Esophagus muscularis mucosa (tissue), 4 donors: ENCODE results near the gene STT3B. TPM values are rescaled to one million over a fixed set of nuclear protein-coding genes. Genes with fewer than 3 reads are reported as not detected.

Source experiments
- DNase-seq: peaks from one replicate; pipeline ENCODE4 v3.0.0-alpha.2; 2017; ENCODE audit errors: extremely low spot score
- H3K27ac ChIP-seq, 4 donors: fragments of 200-600 bp; sonication (generic); replicated peaks in 1 of 4; 1 replicate in 3 of 4; 2 replicates in 1 of 4; pipeline ENCODE4 v1.5.1; 2016 to 2019; ENCODE audit warnings: mild to moderate bottlenecking in 1 of 4
- H3K27me3 ChIP-seq, 4 donors: fragments of 200-600 bp; sonication (generic); one replicate each; pipeline versions ENCODE4 v1.5.1 to v1.6.0; 2016 to 2019
- H3K36me3 ChIP-seq, 4 donors: fragments of 200-600 bp; sonication (generic); one replicate each; pipeline ENCODE4 v1.5.1; 2016 to 2019
- H3K4me1 ChIP-seq, 4 donors: fragments of 200-600 bp; sonication (generic); one replicate each; pipeline ENCODE4 v1.5.1; 2016 to 2019
- H3K4me3 ChIP-seq, 4 donors: fragments of 200-600 bp; sonication (generic); 1 replicate in 2 of 4; 2 replicates in 2 of 4; pipeline ENCODE4 v1.5.1; 2016 to 2019; ENCODE audit warnings: mild to moderate bottlenecking in 4 of 4, moderate library complexity in 1 of 4
- H3K9me3 ChIP-seq, 4 donors: fragments of 200-600 bp; sonication (generic); 1 replicate in 3 of 4; 2 replicates in 1 of 4; pipeline ENCODE4 v1.5.1; 2016 to 2019
- EP300 ChIP-seq: sonication (generic); formaldehyde crosslinking; IDR thresholded peaks from one replicate; pipeline ENCODE4 v1.6.1; 2017; ENCODE audit warnings: antibody characterized with exemption
- POLR2A ChIP-seq: fragments of 450-650 bp; IDR thresholded peaks from one replicate; pipeline ENCODE4 v1.6.1; 2017; ENCODE audit warnings: antibody characterized with exemption, moderate library complexity, mild to moderate bottlenecking, low read depth
- POLR2AphosphoS5 ChIP-seq, 2 donors: sonication (generic); formaldehyde crosslinking; IDR thresholded peaks; one replicate each; pipeline ENCODE4 v1.6.1; 2017; ENCODE audit warnings: antibody characterized with exemption in 2 of 2
- WGBS: methylation state at CpG from one replicate; pipeline ENCODE4 v1.1.5; 2018; 5-methylcytosine and 5-hydroxymethylcytosine counted together
- intact Hi-C: fragments of 100-400 bp; cut with DNase I; formaldehyde crosslinking; loops from one replicate; pipeline ENCODE4 v1.15.1; 2023
- total RNA-seq, 4 donors: library from RNA; depleted of rRNA; stranded (reverse); fragments of >200 nt; gene quantifications; one replicate each; pipeline versions ENCODE4 v1.1.0 to v1.2.1, GENCODE V29; 2016
- TF ChIP-seq, protein P1 (sequence below), 3 experiments: fragments of 200-600 bp in 2 of 3; fragments of 450-650 bp in 1 of 3; sonication (generic) in 2 of 3; IDR thresholded peaks; one replicate each; pipeline ENCODE4 v1.5.1; 2017 to 2019; ENCODE audit warnings: antibody characterized with exemption in 3 of 3, mild to moderate bottlenecking in 2 of 3, moderate library complexity in 1 of 3

Gene STT3B
- total RNA-seq, 4 donors from 2014 or later = 58.8 to 74.3 (median 69.3) TPM

- TF ChIP-seq POLR2AphosphoS5 (IDR thresholded peaks at IDR 0.05) (no peak), EP300 (no peak), POLR2A (no peak)
- TF ChIP-seq, protein P1, sequence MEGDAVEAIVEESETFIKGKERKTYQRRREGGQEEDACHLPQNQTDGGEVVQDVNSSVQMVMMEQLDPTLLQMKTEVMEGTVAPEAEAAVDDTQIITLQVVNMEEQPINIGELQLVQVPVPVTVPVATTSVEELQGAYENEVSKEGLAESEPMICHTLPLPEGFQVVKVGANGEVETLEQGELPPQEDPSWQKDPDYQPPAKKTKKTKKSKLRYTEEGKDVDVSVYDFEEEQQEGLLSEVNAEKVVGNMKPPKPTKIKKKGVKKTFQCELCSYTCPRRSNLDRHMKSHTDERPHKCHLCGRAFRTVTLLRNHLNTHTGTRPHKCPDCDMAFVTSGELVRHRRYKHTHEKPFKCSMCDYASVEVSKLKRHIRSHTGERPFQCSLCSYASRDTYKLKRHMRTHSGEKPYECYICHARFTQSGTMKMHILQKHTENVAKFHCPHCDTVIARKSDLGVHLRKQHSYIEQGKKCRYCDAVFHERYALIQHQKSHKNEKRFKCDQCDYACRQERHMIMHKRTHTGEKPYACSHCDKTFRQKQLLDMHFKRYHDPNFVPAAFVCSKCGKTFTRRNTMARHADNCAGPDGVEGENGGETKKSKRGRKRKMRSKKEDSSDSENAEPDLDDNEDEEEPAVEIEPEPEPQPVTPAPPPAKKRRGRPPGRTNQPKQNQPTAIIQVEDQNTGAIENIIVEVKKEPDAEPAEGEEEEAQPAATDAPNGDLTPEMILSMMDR (IDR thresholded peaks at IDR 0.05) = no peak
- peaks cover 6 to 65% (median 38%) of the 10 kb centered on the region in 4 donors for H3K36me3 ChIP-seq
- no peak for DNase-seq
- H3K27me3 ChIP-seq = no peaks in the 10 kb centered on the region
- H3K27ac ChIP-seq = no peak overlapping the region
- H3K4me1 ChIP-seq = no peaks in the 10 kb centered on the region
- no peaks in the 10 kb centered on the region for H3K9me3 ChIP-seq
- no peak overlapping the region for H3K4me3 ChIP-seq
- intact Hi-C loops = no loop called here
- 97% methylated on average over 2 of the region's 2 CpGs for WGBS
These were observed 92.6 kb downstream of the STT3B start for GRCh38 chr3:31625358-31625757.

DNA sequence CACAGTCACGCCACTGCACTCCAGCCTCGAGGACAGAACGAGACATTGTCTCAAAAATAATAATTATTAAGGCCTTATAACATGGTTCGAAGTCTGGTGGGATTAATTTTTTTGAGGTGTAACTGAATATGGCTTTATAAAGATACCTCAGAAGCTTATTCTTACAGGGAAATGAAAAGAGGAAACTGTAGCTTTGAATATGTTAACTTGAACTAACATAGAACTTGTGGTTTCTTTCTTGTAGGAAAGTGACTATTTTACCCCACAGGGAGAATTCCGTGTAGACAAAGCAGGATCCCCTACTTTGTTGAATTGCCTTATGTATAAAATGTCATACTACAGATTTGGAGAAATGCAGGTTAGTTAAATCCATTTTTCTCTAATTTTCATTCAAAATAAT lies 96.3 kb downstream of the STT3B start:
- no peak for TF ChIP-seq POLR2A
- TF ChIP-seq POLR2AphosphoS5 (IDR thresholded peaks at IDR 0.05) = no peak
- TF ChIP-seq, protein P1 (IDR thresholded peaks at IDR 0.05) = no peak
- no peak for TF ChIP-seq EP300
- WGBS = 81% methylated on average over 5 of the region's 5 CpGs
- H3K36me3 ChIP-seq = peaks cover 14 to 73% (median 47%) of the 10 kb centered on the region in 4 donors
- H3K27ac ChIP-seq = no peak overlapping the region
- DNase-seq = no peak
- H3K27me3 ChIP-seq = no peaks in the 10 kb centered on the region
- no peaks in the 10 kb centered on the region for H3K9me3 ChIP-seq
- no peak overlapping the region for H3K4me3 ChIP-seq
- no peaks in the 10 kb centered on the region for H3K4me1 ChIP-seq
- intact Hi-C loops = no loop called here

GRCh38 chr3:31634476-31634875 lies 101.8 kb downstream of the STT3B start:
- no peak overlapping the region for H3K4me3 ChIP-seq
- no peak overlapping the region for H3K27ac ChIP-seq
- TF ChIP-seq, protein P1 (IDR thresholded peaks at IDR 0.05) = no peak
- TF ChIP-seq POLR2AphosphoS5 (IDR thresholded peaks at IDR 0.05) (no peak), EP300 (no peak), POLR2A (no peak)
- DNase-seq = no peak
- intact Hi-C loops = no loop called here
- H3K4me1 ChIP-seq = peaks cover 0 to 4% (median 2%) of the 10 kb centered on the region in 4 donors
- H3K36me3 ChIP-seq = peaks cover 8 to 49% (median 29%) of the 10 kb centered on the region in 4 donors
- no peaks in the 10 kb centered on the region for H3K27me3 ChIP-seq
- WGBS = 43% methylated on average over 2 of the region's 2 CpGs
- H3K9me3 ChIP-seq = no peaks in the 10 kb centered on the region

DNA sequence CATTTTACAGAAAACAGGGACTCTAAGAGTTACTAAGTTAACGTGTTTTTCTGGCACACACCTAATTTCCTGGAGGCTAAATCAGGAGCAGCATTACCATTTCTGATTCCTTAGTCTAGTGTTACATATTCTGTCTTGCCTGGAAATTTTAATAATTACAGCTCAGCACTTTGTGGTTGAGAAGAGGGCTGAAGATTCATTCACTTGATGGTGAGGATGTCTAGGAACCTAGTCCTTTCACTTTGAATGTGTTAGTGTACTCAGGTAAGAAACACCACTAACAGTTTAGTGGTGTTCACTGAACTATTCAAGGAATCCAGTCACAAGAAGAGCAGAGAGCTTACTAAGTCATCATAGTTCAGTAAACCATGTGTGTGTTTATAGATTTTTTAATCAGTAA lies 102.8 kb downstream of the STT3B start:
- Histone ChIP-seq H3K27ac (no peak overlapping the region), H3K4me1 (peaks cover 0 to 4% (median 2%) of the 10 kb centered on the region in 4 donors), H3K4me3 (no peak overlapping the region), H3K27me3 (no peaks in the 10 kb centered on the region), H3K9me3 (no peaks in the 10 kb centered on the region), H3K36me3 (peaks cover 6 to 38% (median 24%) of the 10 kb centered on the region in 4 donors)
- 81% methylated on average over 1 of the region's 1 CpG for WGBS
- no peak for TF ChIP-seq POLR2A
- no peak for TF ChIP-seq POLR2AphosphoS5 (IDR thresholded peaks at IDR 0.05)
- TF ChIP-seq, protein P1 (IDR thresholded peaks at IDR 0.05) = no peak
- TF ChIP-seq EP300 = no peak
- no peak for DNase-seq
- intact Hi-C loops = no loop called here

- no peak overlapping the region for H3K27ac ChIP-seq
- H3K36me3 ChIP-seq = peaks cover 1 to 33% (median 20%) of the 10 kb centered on the region in 4 donors
- H3K4me3 ChIP-seq = no peak overlapping the region
- H3K4me1 ChIP-seq = peaks cover 0 to 4% (median 2%) of the 10 kb centered on the region in 4 donors
- no peak for DNase-seq
- WGBS = 83% methylated on average over 4 of the region's 4 CpGs
- intact Hi-C loops = no loop called here
- H3K9me3 ChIP-seq = no peaks in the 10 kb centered on the region
- H3K27me3 ChIP-seq = no peaks in the 10 kb centered on the region
- TF ChIP-seq EP300 = no peak
- TF ChIP-seq POLR2A = no peak
- TF ChIP-seq, protein P1 (IDR thresholded peaks at IDR 0.05) = no peak
- no peak for TF ChIP-seq POLR2AphosphoS5 (IDR thresholded peaks at IDR 0.05)
These were observed 103.3 kb downstream of the STT3B start for GRCh38 chr3:31636049-31636448.
